Measurements from ENCODE around the gene DYNAP.

The DYNAP gene, protein sequence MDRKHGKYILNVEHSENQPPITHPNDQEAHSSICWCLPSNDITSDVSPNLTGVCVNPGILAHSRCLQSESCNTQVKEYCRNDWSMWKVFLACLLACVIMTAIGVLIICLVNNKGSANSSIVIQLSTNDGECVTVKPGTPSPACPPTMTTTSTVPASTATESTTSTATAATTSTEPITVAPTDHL

GRCh38 chr18:54590945-54591344 lies at the start of gene DYNAP:
Gene DYNAP (plus strand): TSS chr18:54591245. CDS start chr18:54591283, 38 bp downstream.
- DNase-seq: no peak

DNA sequence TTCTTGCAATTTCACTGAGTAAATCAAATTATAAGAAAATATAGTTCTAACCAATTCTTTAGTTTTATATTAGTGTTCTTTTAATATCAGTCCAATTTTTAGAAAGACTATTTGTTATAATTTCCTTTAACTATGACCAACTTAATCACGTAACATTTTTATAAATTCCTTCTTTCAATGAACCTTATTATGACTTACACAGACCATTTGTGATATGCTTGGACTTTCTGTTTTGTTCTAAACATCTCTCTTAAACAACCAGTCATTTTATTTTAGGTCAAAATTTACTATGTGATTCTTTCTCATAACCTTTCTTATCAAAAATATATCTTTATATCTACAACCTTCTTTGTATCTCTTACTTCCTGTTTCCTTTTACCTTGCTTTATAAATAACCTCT lies 39.5 kb upstream of the DYNAP start:
- DNase-seq: no peak

DNA sequence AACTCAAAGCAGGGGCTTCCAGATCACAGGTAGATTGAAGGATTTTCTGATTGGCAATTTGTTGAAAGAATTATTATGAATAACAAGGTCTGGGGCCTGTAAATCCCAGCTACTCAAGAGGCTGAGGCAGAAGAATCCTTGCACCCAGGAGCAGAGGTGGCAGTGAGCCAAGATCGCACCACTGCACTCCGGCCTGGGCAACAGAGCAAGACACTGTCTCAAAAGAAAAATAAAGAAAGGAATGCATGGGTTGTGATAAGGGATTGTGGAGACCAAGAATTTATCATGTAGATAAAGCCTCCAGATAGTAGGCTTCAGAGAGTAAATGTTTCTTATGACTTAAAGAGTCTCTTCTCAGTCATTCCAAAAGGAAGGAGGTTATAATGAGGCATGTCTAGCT lies 35.8 kb upstream of the DYNAP start:
- DNase-seq: no peak

- DNase-seq: no peak
Measured at GRCh38 chr18:54555996-54556395, 35.0 kb upstream of the DYNAP start.

- no peak for DNase-seq
Measured at GRCh38 chr18:54557958-54558357, 33.1 kb upstream of the DYNAP start.

DNA sequence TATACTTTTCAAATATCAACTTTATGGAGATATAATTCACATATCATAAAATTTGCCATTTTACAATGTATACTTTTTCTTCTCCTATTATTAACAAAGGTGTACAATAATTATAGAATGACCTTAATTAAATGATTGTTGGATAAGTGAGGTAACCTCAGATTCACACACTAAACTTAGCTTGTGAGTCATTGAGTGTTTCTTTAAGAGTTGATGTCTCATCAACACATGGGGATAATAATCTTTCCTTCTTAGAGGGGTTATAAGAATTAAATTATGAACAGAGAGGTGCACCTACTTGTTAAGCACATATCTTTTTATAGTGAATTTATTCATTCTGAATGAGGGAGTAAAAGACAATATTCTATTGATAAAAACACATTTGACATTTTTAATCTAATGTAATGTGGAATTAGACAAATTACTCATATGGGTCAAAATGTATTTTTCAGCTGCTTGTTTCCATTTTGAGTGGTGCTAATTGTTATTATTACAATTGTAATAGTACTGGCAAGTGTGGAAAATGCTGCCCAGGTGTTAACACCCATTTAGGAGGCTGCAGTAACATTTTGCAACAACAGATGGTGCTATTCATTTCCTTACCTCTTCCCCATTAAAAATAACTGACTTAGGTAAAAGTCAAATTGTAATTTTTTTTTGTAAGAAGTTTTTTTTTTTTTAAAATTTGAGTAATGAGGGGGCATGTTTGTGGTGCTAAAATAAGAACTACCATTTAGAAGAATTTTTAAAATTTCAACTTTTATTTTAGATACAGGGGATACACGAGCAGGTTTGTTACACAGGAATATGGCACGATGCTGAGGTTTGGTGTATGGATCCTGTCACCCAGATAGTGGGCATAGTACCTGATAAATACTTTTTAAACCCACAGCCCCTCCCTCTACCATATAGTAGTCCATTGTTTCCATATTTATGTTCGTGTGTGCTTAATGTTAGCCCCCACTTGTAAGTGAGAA lies 32.1 kb upstream of the DYNAP start:
- no peak for DNase-seq

DNA sequence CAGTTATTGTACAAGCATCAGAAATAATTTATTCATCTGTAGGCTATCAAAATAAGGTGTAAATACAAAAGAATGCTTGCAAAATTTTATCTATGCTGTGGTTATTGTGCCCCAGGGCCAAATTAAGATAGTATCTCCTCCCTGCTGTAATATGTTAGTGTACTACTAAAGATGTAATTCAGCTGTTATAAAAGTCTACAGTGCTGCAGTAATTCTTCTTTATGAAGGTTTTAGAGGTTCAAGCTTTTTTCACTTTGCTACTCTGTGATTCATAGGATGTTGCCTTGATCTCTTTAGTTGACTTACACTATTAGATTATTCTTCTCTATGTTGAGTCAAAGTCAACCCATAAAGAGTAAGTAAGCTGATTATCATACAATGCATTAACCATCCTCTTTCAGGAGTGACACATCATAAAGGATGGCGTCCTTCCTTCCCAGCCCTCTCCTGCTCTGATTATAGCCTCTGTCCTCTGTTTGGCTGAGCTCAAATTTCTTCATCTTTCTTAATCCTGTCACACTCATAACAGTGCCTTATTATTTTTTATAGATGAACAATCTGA lies 29.3 kb upstream of the DYNAP start:
- DNase-seq: no peak

DNA sequence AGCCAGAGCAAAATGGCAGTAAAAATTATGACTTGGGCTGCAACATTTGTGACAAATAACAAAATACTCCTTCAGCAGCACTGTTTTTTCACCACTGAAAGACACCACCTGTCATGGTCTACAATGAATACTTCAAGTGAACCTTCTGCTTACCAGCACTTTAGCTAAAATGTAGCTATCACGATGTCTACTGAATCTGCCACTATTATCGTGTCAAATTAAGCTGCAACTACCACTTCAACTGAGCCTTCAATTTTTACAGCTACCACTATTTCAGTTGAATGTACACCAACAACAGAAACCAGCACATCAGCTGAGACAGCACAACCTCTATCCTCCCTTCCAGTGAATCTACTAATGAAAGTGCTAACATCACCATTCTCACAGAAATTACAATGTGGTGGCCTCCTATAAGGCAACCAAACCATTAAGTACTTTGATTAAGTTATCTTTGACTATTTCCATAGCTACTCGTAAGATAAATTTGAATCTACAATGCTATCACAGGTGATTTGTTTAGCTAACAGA lies 10.8 kb upstream of the DYNAP start:
- no peak for DNase-seq

DNA sequence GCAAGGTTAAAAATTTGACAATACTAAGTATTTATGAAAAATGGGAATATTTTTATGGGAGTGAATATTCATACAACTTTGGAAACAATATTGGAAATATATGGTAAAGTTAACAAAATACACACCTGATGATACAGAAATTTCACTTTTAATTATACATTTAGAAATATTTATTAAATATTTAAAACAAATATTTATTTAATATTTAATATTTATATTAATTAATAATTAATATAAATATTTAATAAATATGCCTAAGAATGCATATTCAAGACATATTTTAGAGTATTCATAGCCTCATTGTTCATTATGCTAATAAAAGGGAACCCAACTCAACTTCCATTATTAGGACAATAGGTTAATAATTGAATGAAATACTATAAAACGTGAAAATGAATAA lies 7.0 kb upstream of the DYNAP start:
- no peak for DNase-seq

DNA sequence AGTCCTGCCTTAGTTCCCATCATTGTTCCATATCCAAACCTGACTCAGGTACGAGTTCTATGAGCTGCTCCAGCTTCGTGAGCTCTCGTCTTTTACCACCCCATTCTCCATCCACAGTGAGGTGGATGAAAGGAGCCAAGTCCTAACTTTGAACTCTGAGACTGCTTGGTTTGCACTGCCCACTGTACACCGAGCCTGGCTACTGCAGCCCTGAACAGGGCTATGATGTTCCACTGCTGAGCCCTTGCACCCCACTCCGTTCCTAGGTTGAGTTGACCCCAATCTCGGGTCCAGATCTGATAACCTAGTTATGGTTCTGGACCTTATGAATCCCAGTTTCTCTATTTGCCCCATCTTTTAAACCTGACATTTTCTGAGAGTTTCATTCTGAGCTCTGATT lies 5.3 kb upstream of the DYNAP start:
- DNase-seq: no peak

GRCh38 chr18:54604211-54604610 lies 13.2 kb downstream of the DYNAP start:
- DNase-seq: no peak

DNA sequence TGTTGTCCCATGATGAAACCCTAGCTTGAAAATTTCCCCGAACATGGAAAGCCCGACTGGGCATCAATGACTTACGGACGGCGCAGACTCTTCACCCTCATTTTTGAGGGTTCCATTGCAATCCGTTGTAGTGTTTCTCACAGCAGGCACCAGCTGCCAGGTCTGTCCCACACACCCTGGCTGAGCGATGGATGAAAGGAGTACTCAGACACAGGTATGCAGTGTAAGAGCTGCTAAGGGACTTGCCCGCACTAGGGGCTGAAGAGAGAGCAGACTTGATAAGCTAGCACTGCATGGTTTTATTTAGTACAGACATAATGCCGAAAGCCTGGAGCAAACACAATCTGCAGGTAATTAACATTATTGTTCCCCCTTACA lies 15.8 kb downstream of the DYNAP start:
- DNase-seq: no peak

- no peak for DNase-seq
Measured at GRCh38 chr18:54607213-54608027, 16.4 kb downstream of the DYNAP start.

DNA sequence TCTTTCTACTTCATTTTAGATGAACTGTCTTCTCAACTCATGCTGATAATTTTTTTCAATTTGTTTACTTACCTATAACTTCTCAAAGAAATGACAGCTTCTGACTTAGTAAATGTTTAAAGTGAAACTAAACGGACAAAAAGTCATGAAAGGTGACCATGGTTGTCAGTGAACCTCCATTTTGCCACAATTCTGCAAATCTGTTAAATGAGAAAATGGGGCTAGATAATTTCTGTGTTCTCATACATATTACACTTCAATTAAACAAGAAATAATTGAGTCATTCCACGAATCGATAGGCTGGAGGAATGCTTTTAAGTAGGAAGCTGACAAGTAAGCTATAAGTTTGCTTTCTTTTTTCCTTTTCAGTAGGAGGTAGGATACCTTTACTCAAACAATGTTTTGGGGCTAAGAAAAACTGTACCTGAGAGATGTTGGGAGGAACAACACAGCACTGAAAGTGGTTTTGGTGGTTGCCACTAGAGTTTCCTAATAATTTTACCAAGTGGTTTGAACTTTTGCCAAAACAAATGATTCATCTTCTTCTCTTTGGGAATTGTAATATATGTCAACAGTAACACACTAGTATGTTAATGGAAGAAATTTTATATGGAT lies 17.1 kb downstream of the DYNAP start:
- DNase-seq: no peak

GRCh38 chr18:54611816-54612215 lies 20.8 kb downstream of the DYNAP start:
- no peak for DNase-seq

GRCh38 chr18:54612237-54612636 lies 21.2 kb downstream of the DYNAP start:
- no peak for DNase-seq

DNA sequence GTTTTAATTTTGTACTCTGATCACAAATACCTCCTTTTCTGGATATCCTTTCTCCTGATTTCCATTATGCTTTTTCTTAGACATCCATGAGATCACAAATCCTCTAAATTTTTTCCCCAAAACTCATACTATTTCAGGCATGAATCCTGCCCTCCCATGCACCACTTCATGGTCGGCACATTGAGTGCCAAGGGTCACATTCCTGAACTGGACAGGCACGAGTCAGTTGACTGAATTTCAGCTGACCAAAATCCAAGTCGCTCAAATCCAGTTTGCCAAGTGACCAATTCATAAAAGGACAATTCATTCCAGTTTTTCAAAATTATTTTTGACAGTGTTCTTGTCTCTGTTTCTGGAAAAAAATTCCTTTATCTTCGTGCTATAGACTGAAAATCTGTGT lies 22.1 kb downstream of the DYNAP start:
- DNase-seq: no peak

- no peak for DNase-seq
Measured at GRCh38 chr18:54616220-54616848, 25.3 kb downstream of the DYNAP start.

GRCh38 chr18:54622084-54622483 lies 31.0 kb downstream of the DYNAP start:
- no peak for DNase-seq

- DNase-seq: no peak
Measured at GRCh38 chr18:54626779-54627178, 35.7 kb downstream of the DYNAP start.

- DNase-seq: no peak
Measured at GRCh38 chr18:54630963-54631362, 39.9 kb downstream of the DYNAP start.

DNA sequence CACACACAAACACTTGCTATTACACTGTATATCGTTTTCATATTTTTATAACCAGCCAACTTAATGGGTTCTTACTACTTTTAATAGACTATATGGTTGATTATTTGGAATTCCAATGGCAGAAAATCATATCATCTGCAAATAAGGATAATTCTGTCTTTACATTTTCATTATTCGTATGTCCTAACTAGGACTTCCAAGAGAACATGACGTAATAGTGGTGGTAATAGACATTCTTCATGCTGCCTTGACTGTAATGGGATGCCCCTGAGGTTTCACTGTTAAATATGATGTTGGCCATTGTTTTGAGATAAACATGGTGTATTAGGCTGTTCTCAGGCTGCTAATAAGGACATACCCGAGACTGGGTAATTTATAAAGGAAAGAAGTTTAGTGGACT lies 45.2 kb downstream of the DYNAP start:
- no peak for DNase-seq

Measured in SIG-M5 (cell line).